GM06990 (cell line): Measurements from ENCODE around the gene UPB1.
A peak's percentile ranks its signal among the peaks of the same experiment; 100 is the strongest.

Experiments
- DNase-seq: peaks from one replicate; pipeline ENCODE4 v3.0.0-alpha.2; 2011; ENCODE audit not compliant: insufficient read length; ENCODE audit errors: extremely low read depth
- H3K27me3 ChIP-seq: replicated peaks from 2 replicates; pipeline ENCODE4 v1.6.0; 2011; ENCODE audit warnings: low read length; ENCODE audit not compliant: control insufficient read depth, insufficient read depth
- H3K36me3 ChIP-seq: 2 replicates; pipeline ENCODE4 v1.5.1; 2011; ENCODE audit warnings: low read length; ENCODE audit not compliant: control insufficient read depth, insufficient read depth
- H3K4me3 ChIP-seq: replicated peaks from 2 replicates; pipeline ENCODE4 v1.5.1; 2011; ENCODE audit warnings: low read depth, mild to moderate bottlenecking, control low read depth, low read length
- TF ChIP-seq, protein P1 (sequence below): IDR thresholded peaks from 2 replicates; pipeline ENCODE4 v1.5.1; 2011; ENCODE audit warnings: low read length, control low read depth, mild to moderate bottlenecking, inconsistent platforms; ENCODE audit not compliant: insufficient read depth, poor library complexity, severe bottlenecking

The UPB1 gene

DNA sequence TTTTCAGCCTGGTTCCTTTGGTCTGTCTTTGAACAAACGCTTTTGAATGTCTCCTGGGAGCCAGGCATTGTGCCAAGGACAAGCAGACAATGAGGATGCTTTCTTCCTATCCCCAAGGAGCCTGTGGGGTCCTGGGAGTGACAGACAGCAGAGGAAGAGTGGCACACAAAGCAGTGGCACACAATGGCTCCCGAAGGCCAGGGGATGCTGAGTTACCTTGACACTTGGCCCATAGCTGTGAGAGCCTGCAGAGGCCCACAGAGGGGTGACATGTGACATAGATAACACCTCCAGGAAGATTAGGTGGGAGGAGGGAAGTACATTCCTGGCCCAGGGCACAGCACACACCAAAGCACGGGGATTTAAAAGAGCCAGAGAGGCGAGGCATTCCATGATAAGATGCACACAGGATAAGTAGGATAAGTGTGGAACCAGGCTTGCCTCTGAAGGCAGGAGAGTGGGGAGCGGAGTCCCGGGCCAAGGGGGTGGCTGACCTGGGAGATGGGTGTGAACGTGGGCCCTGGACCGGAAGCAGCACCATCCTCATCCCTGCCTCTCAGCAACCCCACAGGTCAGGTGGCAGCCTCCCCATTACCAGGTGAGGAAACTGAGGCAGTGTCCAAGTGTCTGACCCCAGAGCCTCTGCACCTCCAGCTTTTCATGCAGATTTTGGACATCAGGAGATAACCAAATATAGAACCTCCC lies 6.3 kb downstream of the UPB1 start:
- Histone ChIP-seq H3K4me3 (no peak overlapping the region), H3K36me3 (no peaks in the 10 kb centered on the region), H3K27me3 (no peaks in the 10 kb centered on the region)
- no peak for DNase-seq
- TF ChIP-seq, protein P1, sequence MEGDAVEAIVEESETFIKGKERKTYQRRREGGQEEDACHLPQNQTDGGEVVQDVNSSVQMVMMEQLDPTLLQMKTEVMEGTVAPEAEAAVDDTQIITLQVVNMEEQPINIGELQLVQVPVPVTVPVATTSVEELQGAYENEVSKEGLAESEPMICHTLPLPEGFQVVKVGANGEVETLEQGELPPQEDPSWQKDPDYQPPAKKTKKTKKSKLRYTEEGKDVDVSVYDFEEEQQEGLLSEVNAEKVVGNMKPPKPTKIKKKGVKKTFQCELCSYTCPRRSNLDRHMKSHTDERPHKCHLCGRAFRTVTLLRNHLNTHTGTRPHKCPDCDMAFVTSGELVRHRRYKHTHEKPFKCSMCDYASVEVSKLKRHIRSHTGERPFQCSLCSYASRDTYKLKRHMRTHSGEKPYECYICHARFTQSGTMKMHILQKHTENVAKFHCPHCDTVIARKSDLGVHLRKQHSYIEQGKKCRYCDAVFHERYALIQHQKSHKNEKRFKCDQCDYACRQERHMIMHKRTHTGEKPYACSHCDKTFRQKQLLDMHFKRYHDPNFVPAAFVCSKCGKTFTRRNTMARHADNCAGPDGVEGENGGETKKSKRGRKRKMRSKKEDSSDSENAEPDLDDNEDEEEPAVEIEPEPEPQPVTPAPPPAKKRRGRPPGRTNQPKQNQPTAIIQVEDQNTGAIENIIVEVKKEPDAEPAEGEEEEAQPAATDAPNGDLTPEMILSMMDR: no peak

DNA sequence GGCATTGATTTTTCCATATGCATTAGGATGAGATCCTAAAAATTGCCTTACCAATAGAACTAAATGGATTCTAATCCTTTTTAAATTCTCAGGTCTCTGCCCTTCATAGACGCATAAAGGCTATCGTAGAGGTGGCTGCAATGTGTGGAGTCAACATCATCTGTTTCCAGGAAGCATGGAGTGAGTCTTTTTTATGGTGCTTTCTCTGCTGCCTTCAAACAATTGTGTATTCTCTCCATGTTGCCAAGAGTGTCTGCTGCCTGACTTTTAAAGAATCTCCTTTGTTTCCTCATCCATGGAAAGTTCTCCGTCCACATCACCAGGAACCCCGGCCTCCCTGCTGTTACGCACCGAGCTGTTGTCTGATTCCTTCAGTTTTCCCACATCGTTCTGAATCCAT lies 6.9 kb downstream of the UPB1 start:
- Histone ChIP-seq H3K36me3 (no peaks in the 10 kb centered on the region), H3K27me3 (no peaks in the 10 kb centered on the region), H3K4me3 (no peak overlapping the region)
- TF ChIP-seq, protein P1: no peak
- DNase-seq: no peak

GRCh38 chr22:24502541-24502940 lies 7.4 kb downstream of the UPB1 start:
- TF ChIP-seq, protein P1: no peak
- Histone ChIP-seq H3K27me3 (no peaks in the 10 kb centered on the region), H3K4me3 (no peak overlapping the region)

GRCh38 chr22:24503137-24503842 lies 8.2 kb downstream of the UPB1 start:
- Histone ChIP-seq H3K27me3 (no peaks in the 10 kb centered on the region), H3K36me3 (no peaks in the 10 kb centered on the region), H3K4me3 (no peak overlapping the region; the same call in 1 of the 2 replicates)
- TF ChIP-seq, protein P1: peak; percentile 78
- DNase-seq: peak; percentile 64

More at GRCh38 chr22:24502541-24502940, 7.4 kb downstream of the UPB1 start:
- no peaks in the 10 kb centered on the region for H3K36me3 ChIP-seq
- DNase-seq: no peak

- Histone ChIP-seq H3K4me3 (no peak overlapping the region; the same call in 1 of the 2 replicates), H3K27me3 (no peaks in the 10 kb centered on the region), H3K36me3 (no peaks in the 10 kb centered on the region)
- TF ChIP-seq, protein P1: no peak
- DNase-seq: no peak
Observed at GRCh38 chr22:24503843-24504338, 8.8 kb downstream of the UPB1 start.
